Panc1 (cell line): Measurements from ENCODE around the gene RIF1. TPM values are rescaled to one million over a fixed set of nuclear protein-coding genes. Genes with fewer than 3 reads are reported as not detected.

ENCODE experiments used
- ATAC-seq: fragments of 200-7000 bp; cut with Tn5 transposase; 2 replicates; pipeline ENCODE4 v1.9.1; 2020; ENCODE audit warnings: mild to moderate bottlenecking, moderate library complexity
- BruUV-seq: library from RNA; stranded (reverse); fragments of 400-500 nt; replicated peaks from 2 replicates; lab custom pipeline; 2021; lab: Mats Ljungman, UMichigan
- CTCF ChIA-PET: fragments of 300-600 bp; sonication (Branson Sonifier 250); formaldehyde crosslinking; loops from one replicate; lab custom pipeline; 2022; ENCODE audit warnings: antibody characterized with exemption; lab: Charles Lee
- POLR2A ChIA-PET: fragments of 300-600 bp; sonication (Branson Sonifier 250); formaldehyde crosslinking; loops from one replicate; lab custom pipeline; 2022; ENCODE audit warnings: antibody characterized with exemption; lab: Charles Lee
- DNase-seq: peaks from one replicate; pipeline ENCODE4 v3.0.0-alpha.2; 2010; ENCODE audit warnings: low read depth, low spot score
- H3K27ac ChIP-seq: 2 replicates; pipeline ENCODE4 v1.5.1; 2011; ENCODE audit warnings: mild to moderate bottlenecking, low read length, inconsistent platforms
- H3K27me3 ChIP-seq: fragments of 200-500 bp; sonication (Bioruptor generic); 2 replicates; pipeline ENCODE4 v1.6.0; 2014; ENCODE audit warnings: low read length, inconsistent platforms; ENCODE audit not compliant: control insufficient read depth, insufficient read depth
- H3K36me3 ChIP-seq: fragments of 200-500 bp; sonication (Bioruptor generic); 2 replicates; pipeline ENCODE4 v1.5.1; 2014; ENCODE audit warnings: inconsistent platforms, mild to moderate bottlenecking, low read length, moderate library complexity; ENCODE audit not compliant: control insufficient read depth, insufficient read depth
- H3K4me1 ChIP-seq: 2 replicates; pipeline ENCODE4 v1.5.1; 2011; ENCODE audit warnings: inconsistent platforms, mild to moderate bottlenecking, low read length, moderate library complexity; ENCODE audit not compliant: control insufficient read depth, insufficient read depth
- H3K4me3 ChIP-seq, 2 experiments: 2 replicates each; pipeline ENCODE4 v1.5.1; 2011 to 2012; ENCODE audit warnings: low read depth in 2 of 2, low read length in 2 of 2, mild to moderate bottlenecking in 2 of 2, inconsistent platforms in 1 of 2, moderate library complexity in 1 of 2
- H3K9me3 ChIP-seq: fragments of 200-500 bp; sonication (Bioruptor generic); 2 replicates; pipeline ENCODE4 v1.5.1; 2014; ENCODE audit warnings: low read depth, mild to moderate bottlenecking, inconsistent platforms, low read length, moderate library complexity; ENCODE audit not compliant: control insufficient read depth, insufficient read depth
- CTCF ChIP-seq: fragments of 450-650 bp; IDR thresholded peaks from 2 replicates; pipeline ENCODE4 v1.5.1; 2017; ENCODE audit warnings: mild to moderate bottlenecking
- POLR2AphosphoS5 ChIP-seq: IDR thresholded peaks from 2 replicates; pipeline ENCODE4 v1.6.1; 2012; ENCODE audit warnings: mild to moderate bottlenecking, low read depth, low read length, moderate library complexity
- SIN3A ChIP-seq: IDR thresholded peaks from 2 replicates; pipeline ENCODE4 v1.6.1; 2012; ENCODE audit warnings: low read depth, mild to moderate bottlenecking, low read length, moderate library complexity, borderline replicate concordance; ENCODE audit not compliant: insufficient read depth
- TCF7L2 ChIP-seq: IDR thresholded peaks from 2 replicates; pipeline ENCODE4 v1.6.1; 2011; ENCODE audit warnings: mild to moderate bottlenecking, low read depth, low read length, inconsistent platforms
- in situ Hi-C: cut with HindIII; loops from 2 replicates; pipeline ENCODE4 v1.10.0; 2016; ENCODE audit warnings: low sequenced_read_pairs, low pct_unique_long_range_greater_than_20kb
- intact Hi-C: fragments of 100-400 bp; cut with micrococcal nuclease; formaldehyde crosslinking; loops from one replicate; pipeline ENCODE4 v1.10.0; 2022; ENCODE audit not compliant: unreplicated experiment
- total RNA-seq: library from RNA; stranded (reverse); gene quantifications from one replicate; pipeline ENCODE4 v1.2.1, GENCODE V29; 2021; ENCODE audit not compliant: unreplicated experiment
- TF ChIP-seq, protein P1 (sequence below), 2 experiments: IDR thresholded peaks; 2 replicates each; pipeline ENCODE4 v1.6.1; 2011 to 2012; ENCODE audit warnings: low read depth in 2 of 2, control low read depth in 1 of 2, low read length in 1 of 2, mild to moderate bottlenecking in 1 of 2, moderate library complexity in 1 of 2; ENCODE audit not compliant: insufficient read depth in 1 of 2

RIF1 gene
- total RNA-seq, 1 experiment from 2014 or later = 57.7 TPM

GRCh38 chr2:151483546-151483945, 73.8 kb downstream of the RIF1 start:
- Histone ChIP-seq H3K4me1 (no peaks in the 10 kb centered on the region), H3K36me3 (peaks cover 15% of the 10 kb centered on the region), H3K9me3 (no peaks in the 10 kb centered on the region), H3K27ac (no peak overlapping the region), H3K27me3 (no peaks in the 10 kb centered on the region), H3K4me3 (no peak overlapping the region)
- ATAC-seq (no peak), DNase-seq (no peak)
- no TSS peak for BruUV-seq
- POLR2A ChIA-PET = no interaction called here
- in situ Hi-C loops (no loop called here), intact Hi-C loops (no loop called here)
- CTCF ChIA-PET = no interaction called here
- TF ChIP-seq, protein P1, sequence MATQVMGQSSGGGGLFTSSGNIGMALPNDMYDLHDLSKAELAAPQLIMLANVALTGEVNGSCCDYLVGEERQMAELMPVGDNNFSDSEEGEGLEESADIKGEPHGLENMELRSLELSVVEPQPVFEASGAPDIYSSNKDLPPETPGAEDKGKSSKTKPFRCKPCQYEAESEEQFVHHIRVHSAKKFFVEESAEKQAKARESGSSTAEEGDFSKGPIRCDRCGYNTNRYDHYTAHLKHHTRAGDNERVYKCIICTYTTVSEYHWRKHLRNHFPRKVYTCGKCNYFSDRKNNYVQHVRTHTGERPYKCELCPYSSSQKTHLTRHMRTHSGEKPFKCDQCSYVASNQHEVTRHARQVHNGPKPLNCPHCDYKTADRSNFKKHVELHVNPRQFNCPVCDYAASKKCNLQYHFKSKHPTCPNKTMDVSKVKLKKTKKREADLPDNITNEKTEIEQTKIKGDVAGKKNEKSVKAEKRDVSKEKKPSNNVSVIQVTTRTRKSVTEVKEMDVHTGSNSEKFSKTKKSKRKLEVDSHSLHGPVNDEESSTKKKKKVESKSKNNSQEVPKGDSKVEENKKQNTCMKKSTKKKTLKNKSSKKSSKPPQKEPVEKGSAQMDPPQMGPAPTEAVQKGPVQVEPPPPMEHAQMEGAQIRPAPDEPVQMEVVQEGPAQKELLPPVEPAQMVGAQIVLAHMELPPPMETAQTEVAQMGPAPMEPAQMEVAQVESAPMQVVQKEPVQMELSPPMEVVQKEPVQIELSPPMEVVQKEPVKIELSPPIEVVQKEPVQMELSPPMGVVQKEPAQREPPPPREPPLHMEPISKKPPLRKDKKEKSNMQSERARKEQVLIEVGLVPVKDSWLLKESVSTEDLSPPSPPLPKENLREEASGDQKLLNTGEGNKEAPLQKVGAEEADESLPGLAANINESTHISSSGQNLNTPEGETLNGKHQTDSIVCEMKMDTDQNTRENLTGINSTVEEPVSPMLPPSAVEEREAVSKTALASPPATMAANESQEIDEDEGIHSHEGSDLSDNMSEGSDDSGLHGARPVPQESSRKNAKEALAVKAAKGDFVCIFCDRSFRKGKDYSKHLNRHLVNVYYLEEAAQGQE (IDR thresholded peaks at IDR 0.05; ENCODE audit: insufficient read depth in 1 of 2, low read depth in 2 of 2, low read length in 1 of 2) = no peak
- no peak for TF ChIP-seq TCF7L2
- TF ChIP-seq SIN3A = no peak
- TF ChIP-seq POLR2AphosphoS5 = no peak
- no peak for TF ChIP-seq CTCF

GRCh38 chr2:151484100-151484499, 74.4 kb downstream of the RIF1 start:
- Histone ChIP-seq H3K9me3 (no peaks in the 10 kb centered on the region), H3K27ac (no peak overlapping the region), H3K4me1 (no peaks in the 10 kb centered on the region), H3K36me3 (peaks cover 15% of the 10 kb centered on the region), H3K27me3 (no peaks in the 10 kb centered on the region), H3K4me3 (no peak overlapping the region)
- no TSS peak for BruUV-seq
- in situ Hi-C loops = no loop called here
- intact Hi-C loops = no loop called here
- TF ChIP-seq POLR2AphosphoS5 = no peak
- no peak for TF ChIP-seq SIN3A
- ATAC-seq (no peak), DNase-seq (no peak)
- ChIA-PET CTCF (no interaction called here), POLR2A (no interaction called here)

DNA sequence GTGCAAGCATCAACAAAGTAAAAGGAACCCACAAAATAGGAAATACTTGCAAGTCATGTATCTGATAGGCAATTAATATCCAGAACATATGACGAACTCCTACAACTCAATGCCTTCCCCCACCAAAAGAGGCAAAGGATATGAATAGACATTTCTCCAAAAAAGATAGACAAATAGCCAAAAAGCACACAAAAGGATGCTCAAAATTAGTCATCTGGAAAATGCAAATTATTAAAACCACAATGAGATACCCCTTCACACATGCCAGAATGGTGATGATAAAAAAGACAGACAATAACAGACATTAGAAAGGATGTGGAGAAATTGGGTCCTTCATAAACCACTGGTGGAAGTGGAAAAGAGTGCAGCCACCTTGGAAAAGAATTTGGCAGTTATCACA, 76.4 kb downstream of the RIF1 start:
- Histone ChIP-seq H3K4me1 (no peaks in the 10 kb centered on the region), H3K4me3 (no peak overlapping the region), H3K27me3 (no peaks in the 10 kb centered on the region), H3K36me3 (peaks cover 2% of the 10 kb centered on the region; the same call in 1 of the 2 replicates), H3K9me3 (no peaks in the 10 kb centered on the region), H3K27ac (no peak overlapping the region)
- in situ Hi-C loops (no loop called here), intact Hi-C loops (no loop called here)
- ATAC-seq = no peak
- TF ChIP-seq CTCF (no peak), TCF7L2 (no peak), SIN3A (no peak), POLR2AphosphoS5 (no peak)
- TF ChIP-seq, protein P1 (IDR thresholded peaks at IDR 0.05; ENCODE audit: insufficient read depth in 1 of 2, low read depth in 2 of 2, low read length in 1 of 2) = no peak
- BruUV-seq = no TSS peak
- DNase-seq = no peak
- CTCF ChIA-PET = no interaction called here
- POLR2A ChIA-PET = no interaction called here
